WERI-Rb-1 (cell line): Measurements from ENCODE around the gene PRADC1.

ENCODE experiments used
- DNase-seq: peaks from one replicate; pipeline ENCODE4 v3.0.0-alpha.2; 2020
- H3K27ac ChIP-seq: fragments of 250-450 bp; sonication (Bioruptor Pico); 2 replicates; pipeline ENCODE4 v1.5.1; 2020; ENCODE audit warnings: mild to moderate bottlenecking, moderate library complexity
- H3K27me3 ChIP-seq: fragments of 250-450 bp; sonication (Bioruptor Pico); 2 replicates; pipeline ENCODE4 v1.5.1; 2021; ENCODE audit warnings: mild to moderate bottlenecking, low read depth, moderate library complexity; ENCODE audit not compliant: insufficient read depth, severe bottlenecking
- H3K36me3 ChIP-seq: fragments of 250-450 bp; sonication (Bioruptor Pico); 2 replicates; pipeline ENCODE4 v1.5.1; 2020; ENCODE audit warnings: mild to moderate bottlenecking, moderate library complexity
- H3K4me3 ChIP-seq: 2 replicates; pipeline ENCODE4 v1.5.1; 2011; ENCODE audit warnings: low read depth, mild to moderate bottlenecking, control low read depth, low read length
- H3K9me3 ChIP-seq: fragments of 250-450 bp; sonication (Bioruptor Pico); 2 replicates; pipeline ENCODE4 v1.5.1; 2021; ENCODE audit warnings: mild to moderate bottlenecking, moderate library complexity; ENCODE audit not compliant: severe bottlenecking
- CTCF ChIP-seq: IDR thresholded peaks from 2 replicates; pipeline ENCODE4 v1.5.1; 2011; ENCODE audit warnings: low read depth, mild to moderate bottlenecking, control low read depth, inconsistent platforms, low read length

PRADC1 gene

GRCh38 chr2:73257021-73257420 is 24.0 kb upstream of the PRADC1 start:
- TF ChIP-seq CTCF: no peak
- Histone ChIP-seq H3K27ac (no peak overlapping the region), H3K36me3 (peaks cover 75% of the 10 kb centered on the region)

GRCh38 chr2:73256618-73256922 is 23.5 kb upstream of the PRADC1 start:
- Histone ChIP-seq H3K27ac (no peak overlapping the region), H3K36me3 (peaks cover 78% of the 10 kb centered on the region)

More at GRCh38 chr2:73257021-73257420, 24.0 kb upstream of the PRADC1 start:
- Histone ChIP-seq H3K4me3 (no peak overlapping the region), H3K27me3 (no peaks in the 10 kb centered on the region), H3K9me3 (no peaks in the 10 kb centered on the region)
- no peak for DNase-seq

GRCh38 chr2:73255907-73256617 is 23.0 kb upstream of the PRADC1 start:
- H3K36me3 ChIP-seq: peaks cover 78% of the 10 kb centered on the region
- no peak for DNase-seq
- no peak overlapping the region for H3K4me3 ChIP-seq
- H3K27me3 ChIP-seq: no peaks in the 10 kb centered on the region
- no peak overlapping the region for H3K27ac ChIP-seq
- H3K9me3 ChIP-seq: no peaks in the 10 kb centered on the region
- TF ChIP-seq CTCF: no peak

More at GRCh38 chr2:73256618-73256922, 23.5 kb upstream of the PRADC1 start:
- Histone ChIP-seq H3K27me3 (no peaks in the 10 kb centered on the region), H3K4me3 (no peak overlapping the region), H3K9me3 (no peaks in the 10 kb centered on the region)
- TF ChIP-seq CTCF: no peak
- DNase-seq: no peak

- TF ChIP-seq CTCF: no peak
- Histone ChIP-seq H3K9me3 (no peaks in the 10 kb centered on the region), H3K4me3 (no peak overlapping the region), H3K27me3 (no peaks in the 10 kb centered on the region), H3K36me3 (peaks cover 80% of the 10 kb centered on the region), H3K27ac (no peak overlapping the region)
- no peak for DNase-seq
These were observed 22.1 kb upstream of the PRADC1 start for GRCh38 chr2:73255007-73255644.

- H3K36me3 ChIP-seq: peaks cover 80% of the 10 kb centered on the region
- no peak for TF ChIP-seq CTCF
These were observed 21.4 kb upstream of the PRADC1 start for GRCh38 chr2:73254343-73255006.

More at GRCh38 chr2:73254343-73255006, 21.4 kb upstream of the PRADC1 start:
- DNase-seq: no peak
- no peaks in the 10 kb centered on the region for H3K27me3 ChIP-seq
- no peaks in the 10 kb centered on the region for H3K9me3 ChIP-seq
- no peak overlapping the region for H3K4me3 ChIP-seq
- H3K27ac ChIP-seq: no peak overlapping the region
